Loucy (cell line): ENCODE measurements around the gene C4A.

ENCODE experiments used
- H2AFZ ChIP-seq: fragments of 200-600 bp; sonication (generic); 2 replicates; pipeline ENCODE4 v1.6.0; 2016; ENCODE audit warnings: antibody characterized with exemption, mild to moderate bottlenecking, low read length, moderate library complexity
- H3F3A ChIP-seq: fragments of 200-600 bp; 2 replicates; pipeline ENCODE4 v1.6.0; 2016; ENCODE audit warnings: antibody characterized with exemption, low read depth, mild to moderate bottlenecking
- H3K27me3 ChIP-seq: fragments of 200-600 bp; sonication (generic); 2 replicates; pipeline ENCODE4 v1.6.1; 2014; ENCODE audit warnings: low read length, mild to moderate bottlenecking; ENCODE audit not compliant: insufficient read depth, poor library complexity, severe bottlenecking
- H3K36me3 ChIP-seq: fragments of 200-600 bp; sonication (generic); 2 replicates; pipeline ENCODE4 v1.6.1; 2016; ENCODE audit warnings: low read length; ENCODE audit not compliant: insufficient read depth
- H3K4me1 ChIP-seq: fragments of 200-600 bp; sonication (generic); 2 replicates; pipeline ENCODE4 v1.5.1; 2014; ENCODE audit warnings: low read length, mild to moderate bottlenecking; ENCODE audit not compliant: insufficient read depth, poor library complexity, severe bottlenecking
- H3K4me2 ChIP-seq: fragments of 200-600 bp; sonication (generic); 2 replicates; pipeline ENCODE4 v1.6.0; 2014; ENCODE audit warnings: antibody characterized with exemption, low read length, low read depth, mild to moderate bottlenecking; ENCODE audit not compliant: poor library complexity, severe bottlenecking
- H3K4me3 ChIP-seq: fragments of 200-600 bp; sonication (generic); 2 replicates; pipeline ENCODE4 v1.5.1; 2014; ENCODE audit warnings: low read length, mild to moderate bottlenecking, mixed read lengths; ENCODE audit not compliant: poor library complexity, severe bottlenecking
- H3K79me2 ChIP-seq: fragments of 200-600 bp; sonication (generic); 2 replicates; pipeline ENCODE4 v1.6.1; 2014; ENCODE audit warnings: low read length; ENCODE audit not compliant: insufficient read depth
- H3K9ac ChIP-seq: fragments of 200-600 bp; sonication (generic); 2 replicates; pipeline ENCODE4 v1.6.0; 2014; ENCODE audit warnings: mild to moderate bottlenecking, low read depth, low read length, moderate library complexity; ENCODE audit not compliant: poor library complexity, severe bottlenecking
- H3K9me2 ChIP-seq: fragments of 200-600 bp; sonication (generic); replicated peaks from 2 replicates; pipeline ENCODE4 v1.6.1; 2016; ENCODE audit warnings: low read depth, low read length, mixed read lengths
- H3K9me3 ChIP-seq: fragments of 200-600 bp; sonication (generic); 2 replicates; pipeline ENCODE4 v1.6.1; 2014; ENCODE audit warnings: mild to moderate bottlenecking, antibody characterized with exemption, low read length, low read depth; ENCODE audit not compliant: insufficient read depth
- H4K20me1 ChIP-seq: fragments of 200-600 bp; sonication (generic); 2 replicates; pipeline ENCODE4 v1.6.0; 2014; ENCODE audit warnings: antibody characterized with exemption, low read length, mild to moderate bottlenecking; ENCODE audit not compliant: insufficient read depth, poor library complexity, severe bottlenecking
- EZH2phosphoT487 ChIP-seq: fragments of 200-600 bp; IDR thresholded peaks from 2 replicates; pipeline ENCODE4 v1.6.1; 2018; ENCODE audit warnings: antibody characterized with exemption, mild to moderate bottlenecking, moderate library complexity, borderline replicate concordance
- TF ChIP-seq, protein P1 (sequence below): fragments of 200-600 bp; sonication (generic); conservative IDR thresholded peaks from 2 replicates; pipeline ENCODE4 v1.5.1; 2014; ENCODE audit warnings: mild to moderate bottlenecking, antibody characterized with exemption, low read length

C4A gene

DNA sequence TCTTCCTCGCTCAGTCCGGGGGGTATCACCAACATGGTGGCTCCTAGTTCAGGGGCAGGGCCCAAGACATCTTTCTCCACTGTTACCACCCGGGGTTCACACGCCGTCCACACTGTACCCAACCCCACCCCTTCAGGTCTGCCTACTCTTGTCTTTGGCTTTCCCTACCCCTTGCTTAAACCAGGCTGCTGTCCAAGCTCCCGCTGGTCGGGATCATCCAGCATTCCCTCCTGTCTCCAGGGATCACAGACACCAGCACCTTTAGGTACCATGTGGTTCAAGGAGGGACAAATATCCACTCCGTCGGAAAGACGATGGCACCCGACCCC, 23.5 kb upstream of the C4A start:
- no peaks in the 10 kb centered on the region for H3F3A ChIP-seq
- H3K4me2 ChIP-seq = peak overlapping the region; percentile 94
- H3K36me3 ChIP-seq = peaks cover 27% of the 10 kb centered on the region; the same call in 1 of the 2 replicates
- TF ChIP-seq, protein P1, sequence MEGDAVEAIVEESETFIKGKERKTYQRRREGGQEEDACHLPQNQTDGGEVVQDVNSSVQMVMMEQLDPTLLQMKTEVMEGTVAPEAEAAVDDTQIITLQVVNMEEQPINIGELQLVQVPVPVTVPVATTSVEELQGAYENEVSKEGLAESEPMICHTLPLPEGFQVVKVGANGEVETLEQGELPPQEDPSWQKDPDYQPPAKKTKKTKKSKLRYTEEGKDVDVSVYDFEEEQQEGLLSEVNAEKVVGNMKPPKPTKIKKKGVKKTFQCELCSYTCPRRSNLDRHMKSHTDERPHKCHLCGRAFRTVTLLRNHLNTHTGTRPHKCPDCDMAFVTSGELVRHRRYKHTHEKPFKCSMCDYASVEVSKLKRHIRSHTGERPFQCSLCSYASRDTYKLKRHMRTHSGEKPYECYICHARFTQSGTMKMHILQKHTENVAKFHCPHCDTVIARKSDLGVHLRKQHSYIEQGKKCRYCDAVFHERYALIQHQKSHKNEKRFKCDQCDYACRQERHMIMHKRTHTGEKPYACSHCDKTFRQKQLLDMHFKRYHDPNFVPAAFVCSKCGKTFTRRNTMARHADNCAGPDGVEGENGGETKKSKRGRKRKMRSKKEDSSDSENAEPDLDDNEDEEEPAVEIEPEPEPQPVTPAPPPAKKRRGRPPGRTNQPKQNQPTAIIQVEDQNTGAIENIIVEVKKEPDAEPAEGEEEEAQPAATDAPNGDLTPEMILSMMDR = no peak
- no peak for TF ChIP-seq EZH2phosphoT487
- H3K9ac ChIP-seq = peak overlapping the region; percentile 95
- H4K20me1 ChIP-seq = no peaks in the 10 kb centered on the region
- H3K79me2 ChIP-seq = peaks cover 39% of the 10 kb centered on the region
- no peaks in the 10 kb centered on the region for H3K27me3 ChIP-seq
- peak overlapping the region; percentile 91 for H2AFZ ChIP-seq
- H3K4me3 ChIP-seq = peak overlapping the region; percentile 95
- peaks cover 28% of the 10 kb centered on the region for H3K4me1 ChIP-seq
- H3K9me2 ChIP-seq = no peaks in the 10 kb centered on the region
- no peaks in the 10 kb centered on the region for H3K9me3 ChIP-seq

DNA sequence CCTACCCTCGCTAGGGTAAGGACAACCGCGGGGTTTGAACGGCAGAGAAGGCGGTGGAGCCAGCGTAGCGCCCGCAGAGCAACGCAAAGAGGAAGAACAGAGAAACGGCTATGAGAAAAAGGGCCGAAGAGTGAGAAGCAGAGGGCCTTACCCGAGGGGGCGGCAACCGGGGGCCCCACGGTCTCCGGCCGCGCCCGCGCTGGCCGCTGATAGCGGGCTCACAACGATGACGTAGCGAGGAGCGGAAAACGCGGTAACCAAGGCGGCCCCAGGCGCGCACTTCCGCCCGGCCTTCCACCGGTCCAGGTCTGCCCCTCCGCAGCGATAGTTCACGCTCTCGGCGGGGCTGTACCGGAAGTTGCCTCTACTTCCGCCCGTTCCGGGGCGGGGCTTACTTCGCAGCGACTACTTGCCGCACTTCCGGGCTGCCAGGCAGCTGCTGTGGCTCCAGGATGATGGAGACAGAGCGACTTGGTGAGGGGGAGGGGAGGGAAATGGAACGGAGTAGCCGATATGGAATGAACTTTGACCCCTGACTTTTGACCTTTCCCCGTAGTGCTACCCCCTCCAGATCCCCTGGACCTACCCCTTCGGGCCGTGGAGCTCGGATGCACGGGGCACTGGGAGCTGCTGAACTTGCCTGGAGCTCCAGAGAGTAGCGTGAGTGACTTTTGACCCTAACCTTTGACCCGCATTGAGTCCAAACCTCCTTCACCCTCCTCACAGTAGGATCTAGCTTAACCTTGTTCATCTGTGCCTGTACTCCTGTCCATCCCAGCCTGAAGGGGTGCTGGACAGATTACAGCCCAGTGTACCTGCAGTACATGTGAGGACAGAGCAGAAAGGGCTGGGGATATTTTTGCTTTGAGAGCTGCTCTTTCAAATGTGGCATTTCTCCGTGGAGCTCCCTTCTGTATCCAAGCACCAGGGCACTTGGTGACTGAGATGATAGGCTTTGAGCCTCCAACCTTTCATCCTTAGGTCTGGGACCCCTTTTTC, 22.8 kb upstream of the C4A start, which contains the start of the genes NELFE and SKIC2:
Gene NELFE, minus strand, starts transcription at position 231 of the 999 bp plus-strand sequence. CDS start 525 bp downstream, outside the sequence.
Gene SKIC2, plus strand, starts transcription at position 435 of the 999 bp plus-strand sequence. Its CDS starts 18 bp downstream, at position 453.
- H3K4me2 ChIP-seq = peak within 1 kb of the TSS; percentile 94
- no peaks in the 10 kb centered on the region for H3K27me3 ChIP-seq

DNA sequence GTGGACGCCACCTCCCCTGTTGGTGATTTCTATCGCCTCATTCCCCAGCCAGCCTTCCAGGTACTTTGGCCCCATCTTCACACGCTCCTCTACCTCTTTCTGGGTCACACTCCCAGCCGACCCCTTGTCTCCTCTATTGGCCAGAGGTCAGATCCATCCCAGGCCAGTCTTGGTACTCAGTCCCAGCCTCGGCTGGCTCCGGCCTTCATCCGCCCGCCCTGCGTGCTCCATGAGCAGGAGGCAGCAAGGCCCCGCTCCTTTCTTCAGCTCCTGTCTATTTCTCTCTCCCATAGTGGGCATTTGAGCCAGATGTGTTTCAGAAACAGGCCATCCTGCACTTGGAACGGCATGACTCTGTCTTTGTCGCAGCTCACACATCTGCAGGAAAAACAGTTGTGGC, 20.2 kb upstream of the C4A start:
- Histone ChIP-seq H3K79me2 (peaks cover 36% of the 10 kb centered on the region), H3K9me3 (no peaks in the 10 kb centered on the region), H3K9me2 (no peaks in the 10 kb centered on the region), H3K36me3 (peaks cover 27% of the 10 kb centered on the region; the same call in 1 of the 2 replicates), H3F3A (no peaks in the 10 kb centered on the region), H2AFZ (no peak overlapping the region), H3K27me3 (no peaks in the 10 kb centered on the region), H3K9ac (peak overlapping the region; percentile 26), H3K4me3 (no peak overlapping the region), H4K20me1 (no peaks in the 10 kb centered on the region), H3K4me1 (peaks cover 28% of the 10 kb centered on the region), H3K4me2 (no peak overlapping the region)
- no peak for TF ChIP-seq EZH2phosphoT487
- TF ChIP-seq, protein P1 = no peak

More for the DNA sequence above, 22.8 kb upstream of the C4A start, which contains the start of the genes NELFE and SKIC2:
- Histone ChIP-seq H2AFZ (peak within 1 kb of the TSS; percentile 91), H3K4me3 (peak within 1 kb of the TSS; percentile 95), H3K79me2 (peaks cover 39% of the 10 kb centered on the region), H3K9ac (peak within 1 kb of the TSS; percentile 95), H3K9me2 (no peaks in the 10 kb centered on the region), H3K36me3 (peaks cover 23% of the 10 kb centered on the region; the same call in 1 of the 2 replicates), H3K4me1 (peaks cover 28% of the 10 kb centered on the region), H3K9me3 (no peaks in the 10 kb centered on the region), H4K20me1 (no peaks in the 10 kb centered on the region), H3F3A (no peaks in the 10 kb centered on the region)
- TF ChIP-seq, protein P1 = no peak
